Progenitor cell of endocrine pancreas (in vitro differentiated cells): ENCODE measurements around the gene BSN. TPM values are rescaled to one million over a fixed set of nuclear protein-coding genes. Genes with fewer than 3 reads are reported as not detected.

Experiments
- DNase-seq: peaks from one replicate; pipeline ENCODE4 v3.0.0; 2021; ENCODE audit warnings: low spot score; ENCODE audit not compliant: unreplicated experiment
- H3K27ac Mint-ChIP-seq: 2 replicates; pipeline ENCODE4 v1.8.0; 2021; ENCODE audit warnings: mild to moderate bottlenecking, moderate library complexity, mixed read lengths
- H3K27me3 Mint-ChIP-seq: 2 replicates; pipeline ENCODE4 v1.8.0; 2021; ENCODE audit warnings: mixed read lengths
- H3K36me3 Mint-ChIP-seq: 2 replicates; pipeline ENCODE4 v1.8.0; 2022; ENCODE audit warnings: mixed read lengths; ENCODE audit not compliant: insufficient read depth
- H3K4me1 Mint-ChIP-seq: 2 replicates; pipeline ENCODE4 v1.8.0; 2021; ENCODE audit warnings: low read depth, mixed read lengths
- H3K4me3 Mint-ChIP-seq: 2 replicates; pipeline ENCODE4 v1.8.0; 2021; ENCODE audit warnings: low read depth, mild to moderate bottlenecking, moderate library complexity, mixed read lengths
- H3K9me3 Mint-ChIP-seq: 2 replicates; pipeline ENCODE4 v1.8.0; 2021; ENCODE audit warnings: low read depth, mixed read lengths
- CTCF ChIP-seq: fragments of 200-600 bp; sonication (generic); IDR thresholded peaks from one replicate; pipeline ENCODE4 v1.5.0; 2021; ENCODE audit warnings: antibody characterized with exemption, mild to moderate bottlenecking; ENCODE audit not compliant: unreplicated experiment
- total RNA-seq: library from RNA; stranded (reverse); gene quantifications from 2 replicates; pipeline ENCODE4 v1.2.1, GENCODE V29; 2021

Gene BSN
- total RNA-seq, 1 donor from 2014 or later, result 3.8 TPM

- no peaks in the 10 kb centered on the region for H3K27me3 Mint-ChIP-seq
- H3K27ac Mint-ChIP-seq, result no peak overlapping the region
- no peaks in the 10 kb centered on the region for H3K9me3 Mint-ChIP-seq
- H3K4me1 Mint-ChIP-seq, result no peaks in the 10 kb centered on the region
- DNase-seq, result no peak
- H3K36me3 Mint-ChIP-seq, result no peaks in the 10 kb centered on the region
- no peak for TF ChIP-seq CTCF
- H3K4me3 Mint-ChIP-seq, result no peak overlapping the region
Measured at GRCh38 chr3:49638445-49638844, 84.2 kb downstream of the BSN start.

- Mint-ChIP-seq H3K4me3 (no peak overlapping the region), H3K36me3 (no peaks in the 10 kb centered on the region), H3K9me3 (no peaks in the 10 kb centered on the region), H3K27me3 (no peaks in the 10 kb centered on the region), H3K4me1 (no peaks in the 10 kb centered on the region), H3K27ac (no peak overlapping the region)
- no peak for DNase-seq
- TF ChIP-seq CTCF, result no peak
Measured at GRCh38 chr3:49639551-49639950, 85.3 kb downstream of the BSN start.

DNA sequence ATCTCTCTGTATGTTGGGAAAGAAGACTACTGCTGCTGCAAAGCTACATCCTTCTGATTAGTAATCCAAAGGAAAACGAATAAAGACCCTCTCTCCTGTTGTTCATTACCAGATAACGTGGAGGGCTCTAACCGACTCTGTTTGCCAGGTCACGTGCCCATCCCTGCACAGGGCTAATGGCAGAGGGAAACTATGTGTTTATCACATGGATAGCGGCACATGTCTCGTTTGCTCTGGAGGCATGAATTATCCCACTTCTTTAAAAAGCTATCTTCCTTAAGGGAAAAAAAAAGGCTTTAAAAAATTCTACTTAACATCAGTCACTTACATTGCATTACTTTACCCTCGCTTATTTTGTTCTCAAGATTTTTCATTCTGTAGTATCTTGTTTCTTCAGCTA is 87.0 kb downstream of the BSN start:
- TF ChIP-seq CTCF, result no peak
- H3K4me1 Mint-ChIP-seq, result no peaks in the 10 kb centered on the region
- no peak overlapping the region for H3K27ac Mint-ChIP-seq
- H3K4me3 Mint-ChIP-seq, result no peak overlapping the region
- no peaks in the 10 kb centered on the region for H3K27me3 Mint-ChIP-seq
- no peak for DNase-seq
- H3K36me3 Mint-ChIP-seq, result no peaks in the 10 kb centered on the region
- H3K9me3 Mint-ChIP-seq, result no peaks in the 10 kb centered on the region

DNA sequence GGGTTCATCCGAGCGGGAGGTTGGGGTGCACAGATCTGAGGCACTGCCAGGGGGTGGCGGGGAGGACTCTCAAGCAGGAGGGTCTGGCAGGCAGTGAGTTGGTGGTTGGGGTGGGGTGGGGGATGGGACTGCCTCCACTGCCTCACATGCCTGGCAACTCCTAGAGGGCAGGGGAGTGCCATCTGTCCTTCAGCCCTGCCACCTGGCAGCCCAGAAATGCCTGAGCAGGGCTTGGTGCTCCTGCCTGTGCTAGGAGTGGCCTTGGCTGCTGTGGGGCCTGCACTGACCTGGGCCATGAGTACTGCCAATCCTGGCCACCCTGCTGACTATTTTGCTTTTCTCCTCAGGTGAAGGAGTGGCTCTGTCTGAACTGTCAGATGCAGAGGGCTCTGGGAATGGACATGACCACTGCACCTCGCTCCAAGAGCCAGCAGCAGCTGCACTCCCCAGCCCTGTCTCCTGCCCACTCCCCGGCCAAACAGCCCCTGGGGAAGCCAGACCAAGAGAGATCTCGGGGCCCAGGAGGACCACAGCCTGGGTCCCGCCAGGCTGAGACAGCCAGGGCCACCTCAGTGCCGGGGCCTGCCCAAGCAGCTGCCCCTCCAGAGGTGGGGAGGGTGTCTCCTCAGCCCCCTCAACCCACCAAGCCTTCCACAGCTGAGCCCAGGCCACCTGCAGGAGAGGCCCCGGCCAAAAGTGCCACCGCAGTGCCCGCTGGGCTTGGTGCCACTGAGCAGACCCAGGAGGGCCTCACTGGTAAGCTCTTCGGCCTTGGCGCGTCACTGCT is 87.8 kb downstream of the BSN start:
- no peak overlapping the region for H3K27ac Mint-ChIP-seq
- H3K36me3 Mint-ChIP-seq, result no peaks in the 10 kb centered on the region
- H3K4me1 Mint-ChIP-seq, result no peaks in the 10 kb centered on the region
- H3K27me3 Mint-ChIP-seq, result no peaks in the 10 kb centered on the region
- H3K4me3 Mint-ChIP-seq, result no peak overlapping the region
- no peak for DNase-seq
- TF ChIP-seq CTCF, result no peak
- H3K9me3 Mint-ChIP-seq, result no peaks in the 10 kb centered on the region

DNA sequence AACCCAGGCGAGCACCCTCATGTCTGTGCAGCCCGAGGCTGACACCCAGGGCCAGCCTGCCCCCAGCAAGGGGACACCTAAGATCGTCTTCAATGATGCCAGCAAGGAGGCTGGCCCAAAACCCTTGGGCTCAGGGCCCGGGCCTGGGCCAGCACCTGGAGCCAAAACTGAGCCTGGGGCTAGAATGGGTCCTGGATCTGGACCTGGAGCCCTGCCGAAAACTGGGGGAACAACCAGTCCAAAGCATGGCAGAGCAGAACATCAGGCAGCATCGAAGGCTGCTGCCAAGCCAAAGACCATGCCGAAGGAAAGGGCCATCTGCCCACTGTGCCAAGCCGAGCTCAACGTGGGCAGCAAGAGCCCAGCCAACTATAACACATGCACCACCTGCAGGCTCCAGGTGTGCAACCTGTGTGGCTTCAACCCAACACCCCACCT is 88.5 kb downstream of the BSN start:
- H3K27ac Mint-ChIP-seq, result no peak overlapping the region
- H3K4me3 Mint-ChIP-seq, result no peak overlapping the region

More for the DNA sequence above, 88.5 kb downstream of the BSN start:
- H3K9me3 Mint-ChIP-seq, result no peaks in the 10 kb centered on the region
- no peak for DNase-seq
- no peaks in the 10 kb centered on the region for H3K27me3 Mint-ChIP-seq
- no peak for TF ChIP-seq CTCF
- peaks cover 2% of the 10 kb centered on the region for H3K4me1 Mint-ChIP-seq
- no peaks in the 10 kb centered on the region for H3K36me3 Mint-ChIP-seq
